Measurements from ENCODE around the gene FARP1.

DNA sequence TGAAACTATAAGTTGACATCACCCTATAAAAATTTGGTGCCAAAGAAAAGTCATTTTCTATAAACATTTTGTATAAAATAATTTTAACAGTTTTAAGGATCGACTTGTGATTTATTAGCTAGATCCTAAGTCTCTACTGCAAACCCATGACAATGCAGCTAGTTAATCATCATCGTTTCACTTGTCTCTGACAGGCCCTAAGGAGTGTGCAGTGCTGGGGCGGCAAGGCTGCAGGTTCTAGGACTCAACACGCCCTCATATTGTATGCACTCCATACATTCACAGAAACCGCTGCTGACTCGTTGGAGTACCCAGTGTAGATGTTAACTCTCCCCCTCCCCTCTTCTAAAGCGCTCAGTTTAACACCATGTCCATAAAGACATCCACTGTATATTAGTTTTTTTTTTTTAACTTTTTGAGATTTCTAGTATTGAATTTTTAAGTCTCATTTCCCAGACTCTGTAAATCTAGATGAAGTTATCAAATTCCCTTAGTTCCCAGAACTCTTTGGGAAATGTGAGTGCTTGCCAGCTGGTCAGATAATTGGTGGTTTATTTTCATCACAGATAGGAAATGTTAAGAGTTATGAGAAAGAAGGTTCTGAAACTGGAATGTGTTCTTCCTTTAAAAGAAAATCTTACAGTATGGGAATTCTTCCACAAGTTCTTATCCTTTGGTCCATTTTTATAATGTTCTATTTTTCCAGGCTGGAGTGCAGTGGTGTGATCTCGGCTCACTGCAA lies 197.0 kb downstream of the FARP1 start:
- TF ChIP-seq, protein P1, sequence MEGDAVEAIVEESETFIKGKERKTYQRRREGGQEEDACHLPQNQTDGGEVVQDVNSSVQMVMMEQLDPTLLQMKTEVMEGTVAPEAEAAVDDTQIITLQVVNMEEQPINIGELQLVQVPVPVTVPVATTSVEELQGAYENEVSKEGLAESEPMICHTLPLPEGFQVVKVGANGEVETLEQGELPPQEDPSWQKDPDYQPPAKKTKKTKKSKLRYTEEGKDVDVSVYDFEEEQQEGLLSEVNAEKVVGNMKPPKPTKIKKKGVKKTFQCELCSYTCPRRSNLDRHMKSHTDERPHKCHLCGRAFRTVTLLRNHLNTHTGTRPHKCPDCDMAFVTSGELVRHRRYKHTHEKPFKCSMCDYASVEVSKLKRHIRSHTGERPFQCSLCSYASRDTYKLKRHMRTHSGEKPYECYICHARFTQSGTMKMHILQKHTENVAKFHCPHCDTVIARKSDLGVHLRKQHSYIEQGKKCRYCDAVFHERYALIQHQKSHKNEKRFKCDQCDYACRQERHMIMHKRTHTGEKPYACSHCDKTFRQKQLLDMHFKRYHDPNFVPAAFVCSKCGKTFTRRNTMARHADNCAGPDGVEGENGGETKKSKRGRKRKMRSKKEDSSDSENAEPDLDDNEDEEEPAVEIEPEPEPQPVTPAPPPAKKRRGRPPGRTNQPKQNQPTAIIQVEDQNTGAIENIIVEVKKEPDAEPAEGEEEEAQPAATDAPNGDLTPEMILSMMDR (IDR thresholded peaks at IDR 0.05) = no peak
- TF ChIP-seq POLR2A (IDR thresholded peaks at IDR 0.05) = no peak
